A673 (cell line): Measurements from ENCODE around the gene FGFR4. TPM values are rescaled to one million over a fixed set of nuclear protein-coding genes. Genes with fewer than 3 reads are reported as not detected.

Experiments
- BruUV-seq: library from RNA; stranded (reverse); fragments of 400-500 nt; replicated peaks from 2 replicates; lab custom pipeline; 2021; lab: Mats Ljungman, UMichigan
- CTCF ChIA-PET: fragments of 300-600 bp; sonication (Branson Sonifier 250); formaldehyde crosslinking; loops from one replicate; lab custom pipeline; 2022; ENCODE audit warnings: antibody characterized with exemption; lab: Charles Lee
- POLR2A ChIA-PET: fragments of 300-600 bp; sonication (Branson Sonifier 250); formaldehyde crosslinking; loops from one replicate; lab custom pipeline; 2022; ENCODE audit warnings: antibody characterized with exemption; ENCODE audit not compliant: low non-redundant PET; lab: Charles Lee
- DNase-seq: peaks from one replicate; pipeline ENCODE4 v3.0.0-alpha.2; 2015; ENCODE audit warnings: low spot score
- H3K27ac ChIP-seq: fragments of 200-600 bp; sonication (generic); 2 replicates; pipeline ENCODE4 v1.5.1; 2016; ENCODE audit warnings: mixed run types, low read depth, mild to moderate bottlenecking, mixed read lengths, antibody characterized with exemption, low read length; ENCODE audit not compliant: poor library complexity, severe bottlenecking
- H3K27me3 ChIP-seq: fragments of 200-600 bp; sonication (generic); replicated peaks from 2 replicates; pipeline ENCODE4 v1.6.1; 2017; ENCODE audit warnings: mixed run types, low read depth, mild to moderate bottlenecking, mixed read lengths, antibody characterized with exemption, low read length; ENCODE audit not compliant: insufficient read depth, poor library complexity
- H3K36me3 ChIP-seq: fragments of 200-600 bp; sonication (generic); 2 replicates; pipeline ENCODE4 v1.6.1; 2016; ENCODE audit warnings: mixed run types, mild to moderate bottlenecking, mixed read lengths, antibody characterized with exemption, low read length; ENCODE audit not compliant: insufficient read depth, poor library complexity, severe bottlenecking
- H3K4me1 ChIP-seq: fragments of 200-600 bp; sonication (generic); 2 replicates; pipeline ENCODE4 v1.6.1; 2017; ENCODE audit warnings: mixed run types, mild to moderate bottlenecking, mixed read lengths, antibody characterized with exemption, low read length; ENCODE audit not compliant: insufficient read depth, poor library complexity, severe bottlenecking
- H3K4me3 ChIP-seq: fragments of 200-600 bp; sonication (generic); 2 replicates; pipeline ENCODE4 v1.5.1; 2016; ENCODE audit warnings: low read depth, mixed run types, mild to moderate bottlenecking, mixed read lengths, low read length; ENCODE audit not compliant: poor library complexity, severe bottlenecking
- H3K9me3 ChIP-seq: fragments of 200-600 bp; sonication (generic); 2 replicates; pipeline ENCODE4 v1.6.1; 2016; ENCODE audit warnings: mixed run types, low read depth, mild to moderate bottlenecking, mixed read lengths, antibody characterized with exemption, low read length; ENCODE audit not compliant: poor library complexity, severe bottlenecking
- EZH2 ChIP-seq: fragments of 200-600 bp; sonication (generic); IDR thresholded peaks from 2 replicates; pipeline ENCODE4 v1.6.1; 2017; ENCODE audit warnings: borderline replicate concordance, low read depth, mild to moderate bottlenecking, mixed read lengths, antibody characterized with exemption, low read length; ENCODE audit not compliant: poor library complexity, severe bottlenecking
- intact Hi-C: fragments of 100-400 bp; cut with micrococcal nuclease; formaldehyde crosslinking; loops from one replicate; pipeline ENCODE4 v1.10.0; 2022; ENCODE audit not compliant: unreplicated experiment
- total RNA-seq: library from RNA; stranded (reverse); gene quantifications from 2 replicates; pipeline ENCODE4 v1.2.3, GENCODE V29; 2021
- TF ChIP-seq, protein P1 (sequence below): fragments of 300-800, 200-600 bp; sonication (generic); conservative IDR thresholded peaks from 2 replicates; pipeline ENCODE4 v1.5.1; 2017; ENCODE audit warnings: low read depth, mild to moderate bottlenecking, antibody characterized with exemption, low read length, moderate library complexity, mixed read lengths

The FGFR4 gene
- total RNA-seq, 1 experiment from 2014 or later, result 17.2 TPM

DNA sequence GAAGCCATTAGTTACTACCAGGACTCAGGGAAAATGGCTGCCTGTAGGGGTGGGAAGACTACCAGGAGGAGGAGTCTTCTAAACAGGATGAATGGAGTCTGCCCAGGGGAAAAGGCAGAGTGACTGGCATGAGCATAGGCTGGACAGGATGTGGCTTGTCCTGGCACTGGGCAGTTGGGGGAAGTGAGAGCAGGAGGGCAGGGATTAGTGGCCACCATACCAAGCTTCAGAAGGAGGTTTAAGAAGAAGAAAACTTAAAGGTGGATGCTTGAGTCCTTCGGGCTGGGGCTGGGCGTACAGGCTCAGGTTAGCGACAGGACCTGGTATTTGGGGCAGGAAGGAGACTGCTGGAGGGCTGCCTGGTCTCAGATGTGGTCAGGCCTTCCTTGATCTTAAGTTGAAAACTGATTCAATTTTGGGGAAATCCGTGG lies 41.9 kb downstream of the FGFR4 start:
- intact Hi-C loops, result no loop called here
- H3K27ac ChIP-seq, result no peak overlapping the region
- CTCF ChIA-PET, result no interaction called here
- POLR2A ChIA-PET, result no interaction called here
- no peak for TF ChIP-seq EZH2
- H3K36me3 ChIP-seq, result no peaks in the 10 kb centered on the region
- DNase-seq, result no peak
- BruUV-seq, result no TSS peak
- H3K9me3 ChIP-seq, result no peaks in the 10 kb centered on the region
- H3K4me1 ChIP-seq, result no peaks in the 10 kb centered on the region
- H3K4me3 ChIP-seq, result no peak overlapping the region
- H3K27me3 ChIP-seq, result no peaks in the 10 kb centered on the region

DNA sequence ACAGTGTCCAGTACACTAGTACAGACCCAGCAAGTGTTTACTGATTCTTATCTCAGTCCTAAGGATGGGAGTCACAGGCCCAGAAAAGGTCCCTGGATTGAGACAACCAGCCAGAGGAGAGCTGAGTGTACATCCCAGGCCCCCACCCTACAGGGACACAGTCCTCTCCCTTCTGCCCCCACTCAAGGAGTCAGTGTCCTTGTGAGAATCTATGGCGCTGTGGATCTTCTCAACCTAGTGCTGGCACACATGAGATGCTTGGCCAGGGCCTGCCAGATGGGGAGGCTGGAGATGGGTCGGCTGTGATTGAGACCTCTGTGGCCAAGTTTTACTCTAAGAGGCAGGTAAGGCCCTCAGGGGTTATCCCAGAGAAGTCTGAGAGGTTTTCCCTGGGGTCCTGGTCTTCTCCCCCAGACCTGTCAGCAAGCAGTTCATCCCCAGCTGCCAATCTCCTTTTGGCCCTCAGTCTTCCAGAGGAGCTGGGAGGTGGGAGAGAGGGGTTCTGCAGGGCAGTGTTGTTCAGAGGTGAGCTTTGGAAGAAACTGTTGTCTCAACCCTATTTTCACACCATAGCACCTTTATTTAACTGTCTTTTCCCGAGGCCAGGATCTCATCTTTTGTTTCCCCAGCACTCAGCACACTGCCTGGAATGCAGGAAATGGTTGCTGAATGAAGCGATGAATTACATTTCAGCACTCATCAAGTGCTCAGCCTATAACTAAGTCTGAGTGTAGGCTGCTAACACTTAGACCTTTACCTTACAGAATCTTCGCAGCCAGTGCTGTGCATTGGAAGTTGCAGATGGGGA lies 43.7 kb downstream of the FGFR4 start:
- H3K36me3 ChIP-seq, result peaks cover 4% of the 10 kb centered on the region
- peaks cover 7% of the 10 kb centered on the region for H3K4me1 ChIP-seq
- DNase-seq, result no peak
- ChIA-PET POLR2A (no interaction called here), CTCF (no interaction called here)
- no peak overlapping the region for H3K4me3 ChIP-seq
- intact Hi-C loops, result no loop called here
- no TSS peak for BruUV-seq
- no peaks in the 10 kb centered on the region for H3K27me3 ChIP-seq
- no peaks in the 10 kb centered on the region for H3K9me3 ChIP-seq
- no peak overlapping the region for H3K27ac ChIP-seq
- TF ChIP-seq EZH2, result no peak
- TF ChIP-seq, protein P1, sequence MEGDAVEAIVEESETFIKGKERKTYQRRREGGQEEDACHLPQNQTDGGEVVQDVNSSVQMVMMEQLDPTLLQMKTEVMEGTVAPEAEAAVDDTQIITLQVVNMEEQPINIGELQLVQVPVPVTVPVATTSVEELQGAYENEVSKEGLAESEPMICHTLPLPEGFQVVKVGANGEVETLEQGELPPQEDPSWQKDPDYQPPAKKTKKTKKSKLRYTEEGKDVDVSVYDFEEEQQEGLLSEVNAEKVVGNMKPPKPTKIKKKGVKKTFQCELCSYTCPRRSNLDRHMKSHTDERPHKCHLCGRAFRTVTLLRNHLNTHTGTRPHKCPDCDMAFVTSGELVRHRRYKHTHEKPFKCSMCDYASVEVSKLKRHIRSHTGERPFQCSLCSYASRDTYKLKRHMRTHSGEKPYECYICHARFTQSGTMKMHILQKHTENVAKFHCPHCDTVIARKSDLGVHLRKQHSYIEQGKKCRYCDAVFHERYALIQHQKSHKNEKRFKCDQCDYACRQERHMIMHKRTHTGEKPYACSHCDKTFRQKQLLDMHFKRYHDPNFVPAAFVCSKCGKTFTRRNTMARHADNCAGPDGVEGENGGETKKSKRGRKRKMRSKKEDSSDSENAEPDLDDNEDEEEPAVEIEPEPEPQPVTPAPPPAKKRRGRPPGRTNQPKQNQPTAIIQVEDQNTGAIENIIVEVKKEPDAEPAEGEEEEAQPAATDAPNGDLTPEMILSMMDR, result no peak

DNA sequence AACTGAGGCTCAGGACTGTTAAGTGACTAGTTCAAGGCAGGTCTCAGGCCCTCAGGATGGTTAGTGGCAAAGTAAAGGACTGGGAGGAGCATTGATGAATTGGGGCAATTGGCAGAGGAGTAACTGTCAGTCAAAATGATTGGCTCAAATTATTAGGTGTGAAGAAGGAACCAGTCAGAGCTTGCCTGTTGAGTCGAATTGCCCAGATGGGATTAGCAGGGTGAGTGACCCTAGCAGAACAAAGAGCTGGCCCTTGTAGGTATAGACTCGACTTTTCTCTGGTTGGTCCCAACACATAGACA lies 44.3 kb downstream of the FGFR4 start:
- Histone ChIP-seq H3K4me1 (peaks cover 13% of the 10 kb centered on the region), H3K4me3 (no peak overlapping the region), H3K27me3 (no peaks in the 10 kb centered on the region), H3K27ac (no peak overlapping the region), H3K9me3 (no peaks in the 10 kb centered on the region), H3K36me3 (peaks cover 9% of the 10 kb centered on the region)
- no TSS peak for BruUV-seq
- DNase-seq, result no peak
- CTCF ChIA-PET, result interaction anchor here (0.6 kb wide), 1 partner anchor 10 kb away, joined by 4 read pairs; no protein-coding TSS in a partner anchor
- intact Hi-C loops, result no loop called here
- TF ChIP-seq, protein P1, result no peak
- no peak for TF ChIP-seq EZH2
- POLR2A ChIA-PET, result no interaction called here
